ENCODE measurements around the gene TCF7L2.
A peak's percentile ranks its signal among the peaks of the same experiment; 100 is the strongest.

TCF7L2 gene

DNA sequence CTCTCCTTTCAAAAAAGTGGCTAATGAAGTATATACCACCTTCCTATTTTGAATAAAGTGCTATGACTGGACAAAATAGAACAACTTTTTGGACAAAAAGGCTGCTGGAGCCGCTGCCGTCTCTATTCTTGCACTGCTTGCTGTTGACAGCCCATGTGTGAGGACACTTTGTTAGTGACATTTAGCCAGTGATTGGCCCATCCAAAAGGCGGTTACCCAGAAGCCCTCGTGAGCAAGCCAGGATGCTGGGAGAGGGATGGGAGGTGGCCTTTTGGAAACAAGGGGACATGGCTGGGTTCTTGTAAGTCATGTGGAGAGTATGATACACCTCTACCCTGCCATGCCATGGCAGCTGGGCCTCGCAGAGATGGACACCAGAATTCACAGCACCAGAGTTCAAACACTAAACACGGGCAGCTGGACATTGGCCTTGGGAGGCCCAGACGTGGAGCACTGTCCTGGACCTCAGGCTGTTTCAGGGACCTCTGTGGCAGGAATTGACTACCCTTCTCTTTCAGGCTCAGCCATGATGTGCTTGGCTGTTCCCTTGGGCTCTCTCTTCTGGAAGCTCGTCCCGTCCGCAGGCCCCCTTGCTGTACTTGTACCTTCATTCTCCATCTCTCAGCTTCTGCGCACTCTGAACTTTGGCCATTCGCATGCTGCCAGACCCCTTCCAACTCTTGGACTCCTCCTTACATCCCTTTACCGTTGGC is 118.3 kb downstream of the TCF7L2 start:
- DNase-seq, result no peak

DNA sequence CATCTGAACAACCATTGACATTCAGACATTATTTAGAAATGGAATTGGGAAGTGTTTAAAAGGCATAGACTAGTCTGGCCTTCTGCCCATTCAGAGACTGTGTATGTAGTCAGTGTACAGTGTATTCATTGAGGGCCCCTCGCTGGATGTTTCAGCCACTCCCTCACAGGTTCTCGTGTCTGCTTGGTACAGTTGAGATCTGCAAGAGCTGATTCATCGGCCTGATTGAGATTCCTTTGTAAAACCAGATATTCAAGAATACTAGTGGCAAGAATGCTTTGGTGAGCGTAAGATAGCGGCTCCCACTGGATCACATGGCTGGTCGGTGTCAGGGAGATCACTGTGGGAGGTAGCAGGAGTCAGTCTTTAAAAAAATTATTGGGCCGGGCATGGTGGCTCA is 119.5 kb downstream of the TCF7L2 start:
- no peak for DNase-seq

DNA sequence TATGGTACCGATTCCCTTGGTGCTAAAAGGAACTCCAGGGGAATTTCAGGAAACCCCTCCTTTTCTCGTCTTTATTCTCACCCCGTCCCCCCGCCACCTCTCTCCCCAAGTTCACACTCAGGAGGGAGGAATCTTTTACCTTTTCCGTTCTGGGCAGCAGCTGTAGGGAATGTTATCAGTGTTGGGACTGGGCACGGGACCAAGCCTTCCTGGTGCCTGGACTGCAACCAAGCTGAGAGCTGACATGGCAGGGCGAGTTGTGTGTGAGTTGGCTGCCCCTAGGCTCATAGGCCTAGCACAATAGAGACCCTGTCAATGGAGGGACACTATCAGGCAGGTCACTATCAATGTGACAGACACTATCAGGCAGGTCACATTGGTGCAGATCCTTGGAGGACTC is 121.4 kb downstream of the TCF7L2 start:
- no peak for DNase-seq

DNA sequence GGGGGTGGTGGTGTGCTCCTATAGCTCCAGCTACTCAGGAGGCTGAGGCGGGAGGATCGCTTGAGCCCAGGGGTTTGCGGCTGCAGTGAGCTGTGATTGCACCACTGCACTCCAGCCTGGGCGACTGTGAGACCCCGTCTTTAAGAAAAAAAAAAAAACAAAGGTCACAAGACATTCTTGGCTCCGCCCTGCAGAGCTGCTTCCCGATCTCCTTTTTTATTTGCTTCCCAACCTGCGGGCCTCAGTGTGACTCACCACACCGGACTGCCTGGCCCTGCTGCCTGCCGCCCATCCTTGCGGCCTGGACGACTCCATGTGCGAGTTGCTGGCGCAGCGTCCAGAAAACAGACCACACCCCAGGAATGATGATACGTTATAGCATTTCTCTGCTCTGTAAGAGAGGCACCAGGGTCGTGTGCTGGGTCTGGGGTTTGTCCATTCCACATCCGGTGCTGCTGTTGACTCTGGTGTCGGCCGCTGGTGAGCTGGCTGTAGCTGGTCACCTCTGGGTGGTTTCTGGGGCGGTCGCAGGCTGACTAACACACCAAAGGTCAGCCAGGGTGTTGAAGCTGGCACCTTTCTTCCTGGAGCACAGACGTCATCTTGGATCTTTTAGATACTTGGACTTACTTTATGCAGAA is 123.6 kb downstream of the TCF7L2 start:
- DNase-seq, result no peak

DNA sequence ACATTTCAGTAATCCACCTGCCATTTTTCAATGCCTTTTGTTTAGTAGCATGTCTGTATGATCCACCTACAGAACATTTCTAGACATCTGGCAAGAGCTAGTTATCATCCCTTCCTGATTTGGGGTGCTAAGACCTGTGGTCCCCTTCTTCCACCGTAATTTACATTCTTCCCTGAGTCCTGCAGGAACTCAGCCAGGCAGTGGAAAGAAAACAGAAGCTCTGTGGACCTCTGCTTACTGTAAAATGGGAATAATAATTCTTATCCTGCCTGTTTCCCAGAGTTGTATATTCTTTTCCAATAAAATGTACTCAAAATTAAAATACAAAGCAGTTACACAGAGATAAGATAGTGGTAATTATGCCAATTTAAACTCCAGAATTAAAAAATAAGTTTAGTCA is 126.9 kb downstream of the TCF7L2 start:
- no peak for DNase-seq

DNA sequence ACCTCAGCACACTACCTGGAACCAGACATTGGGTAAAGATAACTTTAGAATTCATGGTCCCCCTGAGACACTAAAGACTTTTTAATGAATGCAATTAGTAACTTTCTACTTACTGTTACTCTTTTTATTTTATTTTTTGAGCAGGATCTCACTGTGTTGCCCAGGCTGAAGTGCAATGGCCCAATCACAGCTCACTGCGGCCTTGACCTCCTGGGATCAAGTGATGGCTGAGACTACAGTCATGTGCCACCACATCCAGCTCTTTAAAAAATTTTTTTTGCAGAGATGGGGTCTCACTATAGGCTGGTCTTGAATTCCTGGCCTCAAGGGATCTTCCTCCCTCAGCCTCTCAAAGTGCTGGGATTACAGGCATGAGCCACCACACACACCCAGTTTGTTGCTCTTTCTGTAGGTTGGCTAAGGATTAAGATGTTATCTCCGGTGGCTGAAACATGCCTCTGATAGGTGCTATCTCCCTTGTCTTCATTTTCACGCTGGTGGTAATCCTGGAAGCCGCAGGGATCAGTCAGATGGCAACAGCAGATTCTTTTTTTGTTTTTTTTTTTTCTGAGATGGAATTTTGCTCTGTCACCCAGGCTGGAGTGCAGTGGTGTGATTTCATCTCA is 128.3 kb downstream of the TCF7L2 start:
- no peak for DNase-seq

DNA sequence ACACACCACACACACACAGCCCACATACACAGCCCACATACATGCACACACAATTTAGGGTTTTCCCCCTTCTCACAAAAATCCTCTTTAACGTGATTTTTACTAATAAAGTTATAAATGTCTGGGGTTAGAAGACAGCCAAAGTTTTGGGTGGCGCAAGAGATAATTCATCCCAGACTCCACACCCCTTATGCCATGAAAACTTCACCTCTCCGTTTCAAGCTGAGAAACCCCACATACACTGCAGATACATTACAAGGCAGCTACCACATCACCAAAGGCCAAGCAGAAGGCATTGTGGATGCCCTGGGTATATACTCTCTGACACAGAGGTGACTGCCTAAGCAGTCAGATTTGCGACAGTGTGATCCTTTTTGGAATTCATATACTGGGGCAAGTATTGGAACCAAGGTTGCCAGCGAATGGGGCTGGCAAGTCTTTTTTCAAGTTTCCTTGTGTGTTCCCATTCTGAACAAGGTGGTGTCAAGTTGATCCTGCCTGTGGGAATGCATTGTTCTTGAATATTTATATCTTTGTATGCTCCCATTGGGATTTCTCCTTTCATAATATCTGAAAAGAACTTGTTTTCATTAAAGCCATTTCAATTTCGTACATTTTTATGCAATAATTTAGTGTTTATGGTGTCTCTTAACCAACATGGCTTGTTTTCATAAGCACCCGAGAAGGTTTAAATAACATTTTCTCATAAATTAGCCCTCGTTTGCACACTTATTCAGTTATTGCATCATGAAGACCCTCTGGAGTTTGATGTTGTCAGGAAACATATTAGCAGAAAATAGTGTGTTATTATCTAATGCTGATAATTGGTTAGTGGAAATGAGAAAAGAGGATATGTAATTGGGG is 130.2 kb downstream of the TCF7L2 start:
- DNase-seq, result no peak

DNA sequence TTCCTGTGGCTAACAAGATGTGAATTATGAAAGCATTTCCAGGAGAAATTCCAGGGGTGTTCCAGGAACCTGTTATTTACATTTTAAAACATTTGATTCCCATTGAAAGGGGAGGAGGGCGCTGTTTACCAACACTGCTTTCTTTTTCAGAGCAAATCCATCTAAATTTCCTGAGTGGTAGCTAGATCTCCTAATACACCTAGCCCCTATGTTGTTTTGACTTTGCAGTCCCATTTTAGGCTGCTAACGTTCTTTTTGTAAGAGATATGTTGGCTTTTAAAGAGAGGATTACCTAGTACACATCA is 130.8 kb downstream of the TCF7L2 start:
- no peak for DNase-seq

DNA sequence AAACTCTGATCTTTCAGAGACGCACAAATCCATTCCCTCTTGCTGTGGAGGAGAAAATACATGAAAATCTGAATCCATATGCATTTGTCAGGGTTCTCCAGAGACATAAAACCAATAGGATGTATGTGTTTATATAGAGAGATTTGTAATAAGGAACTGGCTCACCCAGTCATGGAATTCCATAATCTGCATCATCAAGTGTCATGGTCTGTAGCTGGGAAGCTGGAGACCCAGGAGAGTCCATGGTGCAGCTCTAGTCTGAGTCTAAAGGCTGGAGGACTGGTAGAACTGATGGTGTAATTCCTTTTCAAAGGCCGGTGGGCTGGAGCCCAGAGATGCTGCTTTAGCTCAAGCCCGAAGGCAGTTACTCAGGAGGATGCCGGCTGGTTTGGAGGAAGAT is 134.0 kb downstream of the TCF7L2 start:
- DNase-seq, result no peak

DNA sequence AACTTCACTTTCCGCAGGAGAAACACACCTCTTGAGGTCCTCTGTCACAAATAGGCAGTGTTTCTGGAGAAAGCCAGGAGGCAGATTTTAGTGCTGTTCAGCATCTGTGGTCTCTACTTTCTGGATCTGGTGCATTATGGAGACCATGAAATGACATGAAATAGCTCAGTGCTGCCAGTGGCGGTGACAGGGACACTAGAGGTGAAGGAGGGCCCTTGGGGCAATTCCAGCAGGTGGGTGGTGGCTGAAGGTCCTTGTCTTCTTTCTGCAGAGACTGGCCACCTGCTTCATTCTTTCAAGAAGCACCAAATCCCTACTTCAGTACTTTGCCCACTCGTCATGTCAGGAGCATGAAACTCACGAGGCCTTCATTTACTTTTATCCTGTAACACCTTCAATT is 135.7 kb downstream of the TCF7L2 start:
- no peak for DNase-seq

DNA sequence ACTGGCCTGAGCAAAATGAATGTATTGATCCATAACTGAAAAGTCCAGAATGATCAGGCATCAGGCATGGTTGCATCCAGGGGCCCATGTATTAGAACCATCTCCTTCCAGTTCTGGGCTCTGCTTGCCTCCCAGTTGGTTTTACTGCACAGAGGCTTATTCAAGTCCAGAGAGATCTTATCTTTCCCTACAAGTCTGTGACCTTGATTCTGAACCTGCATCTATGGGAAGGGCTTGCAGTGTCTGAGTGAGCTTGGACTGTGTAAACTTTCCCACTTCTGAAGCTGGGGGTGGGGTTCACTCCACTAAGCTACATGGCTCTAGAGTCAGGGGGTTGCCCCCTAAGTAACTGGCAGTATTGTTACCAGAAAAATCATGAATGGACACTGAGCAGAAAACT is 136.2 kb downstream of the TCF7L2 start:
- DNase-seq, result no peak

DNA sequence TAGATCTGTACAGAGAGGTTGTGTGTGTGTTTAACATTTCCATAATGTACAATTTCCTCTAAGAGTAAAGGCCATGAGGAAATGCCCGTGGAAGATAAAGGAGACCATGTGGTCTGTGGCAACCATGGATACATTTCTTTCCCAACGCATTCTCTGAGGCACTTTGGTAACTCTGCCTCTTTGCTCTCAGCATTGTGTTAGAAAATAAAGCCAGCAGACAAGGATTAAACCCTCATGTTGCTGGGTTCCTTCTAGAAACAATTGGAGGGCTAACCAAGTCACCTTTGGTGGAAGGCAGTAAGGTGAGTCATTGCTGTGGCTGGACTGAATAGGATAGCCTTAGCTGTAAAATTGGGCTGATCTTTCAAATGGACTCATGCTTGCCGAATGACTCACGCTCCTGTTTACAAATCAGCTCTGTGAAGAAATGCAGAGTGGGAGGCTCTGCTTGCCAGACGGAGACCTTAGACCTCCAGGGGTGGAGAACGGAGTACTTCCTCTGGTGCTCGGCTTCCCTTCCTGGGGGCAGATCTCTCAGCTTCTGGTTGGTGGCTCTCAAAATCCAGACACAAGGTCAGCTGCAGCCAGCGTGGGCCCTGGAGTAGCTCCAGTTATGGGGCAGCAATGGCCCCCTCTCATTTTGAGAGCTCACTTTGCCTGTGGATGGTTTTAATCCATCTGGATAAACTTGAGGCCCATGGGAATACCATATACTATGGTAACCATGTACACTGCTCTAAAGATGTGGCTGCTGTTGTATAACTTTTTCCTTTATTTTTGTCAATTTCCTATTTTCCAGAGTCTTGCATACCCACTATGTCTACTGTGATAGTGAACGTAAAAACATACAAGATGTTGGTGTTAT is 137.3 kb downstream of the TCF7L2 start:
- peak; percentile 90 for DNase-seq

DNA sequence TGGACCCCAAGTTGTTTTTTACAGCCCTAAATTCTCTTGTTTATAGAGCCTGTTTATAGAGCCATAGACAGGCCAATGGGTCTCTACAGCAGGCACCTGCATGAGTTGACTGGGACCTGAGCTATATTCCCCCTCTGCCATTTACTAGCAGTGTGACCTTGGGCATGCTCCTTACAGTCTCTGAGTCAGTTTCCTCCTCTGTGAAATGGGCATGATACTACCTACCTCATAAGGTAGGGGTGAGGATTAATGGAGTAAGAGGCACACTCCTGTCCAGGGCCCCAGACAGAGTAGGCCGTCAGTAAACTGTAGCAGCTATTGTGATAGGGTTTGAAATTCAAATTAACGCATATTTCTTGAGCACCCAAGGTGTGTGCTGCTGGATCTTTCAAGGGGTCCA is 138.1 kb downstream of the TCF7L2 start:
- no peak for DNase-seq

DNA sequence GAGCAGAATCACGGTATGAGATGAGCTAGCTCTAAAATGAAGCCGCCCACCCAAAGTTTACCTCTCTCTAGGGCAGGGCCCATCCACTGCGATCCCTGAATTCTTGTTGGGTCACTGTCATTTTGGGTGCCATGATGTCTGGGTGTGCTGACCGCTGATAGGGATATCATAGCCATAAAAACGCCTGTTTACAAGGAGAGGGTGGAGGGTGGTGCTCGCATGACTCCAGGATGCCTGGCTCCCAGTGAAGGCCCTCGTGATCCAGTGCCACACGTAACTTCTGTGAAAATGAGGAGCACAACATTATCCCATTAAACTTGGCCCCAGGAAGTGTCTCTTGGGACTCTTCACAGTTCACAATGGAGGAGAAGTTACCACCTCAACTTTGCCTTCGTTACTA is 139.5 kb downstream of the TCF7L2 start:
- DNase-seq, result no peak

DNA sequence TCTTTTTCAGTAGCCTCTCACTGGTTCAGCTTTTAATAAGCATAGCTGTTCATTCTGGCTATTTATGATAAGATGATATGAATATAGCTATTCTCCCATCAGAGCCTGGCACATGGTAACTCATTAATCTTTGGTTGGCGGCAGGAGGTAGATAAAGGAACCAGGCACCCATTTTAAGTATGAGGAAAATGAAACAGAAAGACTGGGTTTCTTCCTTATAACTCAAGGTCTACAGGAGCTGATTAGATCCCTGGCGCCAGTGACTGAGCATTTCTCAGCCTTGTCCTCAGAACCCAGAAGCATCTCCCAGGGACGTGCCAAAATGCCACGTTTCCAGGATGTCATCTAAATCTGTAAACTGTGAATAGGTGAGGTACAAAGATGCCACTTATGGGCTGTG is 141.9 kb downstream of the TCF7L2 start:
- no peak for DNase-seq

DNA sequence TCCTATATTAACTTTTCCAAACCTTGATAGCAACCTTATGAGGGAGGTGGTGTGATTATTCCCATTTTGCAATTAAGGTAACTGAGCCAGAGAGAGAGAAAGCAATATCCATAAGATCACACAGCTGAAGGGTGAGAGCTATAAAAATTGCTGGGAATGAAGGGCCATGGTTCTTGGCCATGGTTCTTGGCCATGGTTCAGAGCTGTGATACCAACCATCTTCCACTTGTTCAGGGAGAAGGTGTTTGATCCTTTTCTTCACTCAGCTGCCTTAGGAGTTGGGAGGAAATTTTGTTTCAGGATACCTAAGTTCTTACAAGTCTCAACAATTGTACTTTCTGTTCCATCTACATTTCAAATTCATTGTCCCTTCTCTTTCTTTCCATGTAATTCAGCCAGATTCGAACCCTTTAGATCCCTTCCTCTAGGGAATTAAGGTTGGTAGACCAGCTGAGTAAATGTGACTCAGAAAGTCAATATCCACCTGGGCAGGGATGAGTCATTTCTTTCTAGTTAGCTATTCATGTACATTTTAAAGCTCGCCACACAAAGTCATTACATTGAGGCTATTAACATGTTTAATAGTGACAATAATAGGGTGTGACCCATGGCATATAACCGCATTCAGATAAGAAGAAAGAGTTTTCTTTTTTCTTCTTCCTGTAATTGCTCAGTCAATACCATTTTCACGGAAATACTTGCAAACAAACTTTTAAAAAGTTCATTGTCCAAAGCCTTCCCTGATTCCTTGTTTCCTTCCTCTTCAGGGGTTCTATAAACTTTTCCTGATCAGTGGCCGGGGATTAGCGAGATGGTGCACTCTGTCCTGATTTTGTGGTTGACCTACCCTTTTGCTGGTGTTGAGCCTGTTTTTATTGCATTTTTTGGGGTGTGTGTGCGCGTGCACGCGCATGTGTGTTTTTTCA is 143.4 kb downstream of the TCF7L2 start:
- DNase-seq, result no peak

DNA sequence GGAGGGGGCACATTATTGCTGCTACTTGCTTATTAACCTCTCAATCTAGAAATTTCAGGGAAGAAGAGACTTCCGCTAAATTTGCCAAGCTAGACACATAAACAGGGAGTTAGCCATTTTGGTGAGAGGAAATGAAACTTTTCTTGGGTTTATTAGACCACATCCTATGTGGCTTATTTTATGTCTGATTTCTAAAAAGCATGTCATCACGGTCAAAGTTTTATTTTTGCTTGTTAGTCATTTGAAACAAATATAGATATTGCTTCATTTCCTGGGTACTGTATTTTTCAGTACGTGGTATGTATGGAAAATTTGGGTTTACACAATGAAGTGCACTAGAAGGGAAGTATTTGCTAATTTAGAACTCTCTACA is 144.1 kb downstream of the TCF7L2 start:
- no peak for DNase-seq

DNA sequence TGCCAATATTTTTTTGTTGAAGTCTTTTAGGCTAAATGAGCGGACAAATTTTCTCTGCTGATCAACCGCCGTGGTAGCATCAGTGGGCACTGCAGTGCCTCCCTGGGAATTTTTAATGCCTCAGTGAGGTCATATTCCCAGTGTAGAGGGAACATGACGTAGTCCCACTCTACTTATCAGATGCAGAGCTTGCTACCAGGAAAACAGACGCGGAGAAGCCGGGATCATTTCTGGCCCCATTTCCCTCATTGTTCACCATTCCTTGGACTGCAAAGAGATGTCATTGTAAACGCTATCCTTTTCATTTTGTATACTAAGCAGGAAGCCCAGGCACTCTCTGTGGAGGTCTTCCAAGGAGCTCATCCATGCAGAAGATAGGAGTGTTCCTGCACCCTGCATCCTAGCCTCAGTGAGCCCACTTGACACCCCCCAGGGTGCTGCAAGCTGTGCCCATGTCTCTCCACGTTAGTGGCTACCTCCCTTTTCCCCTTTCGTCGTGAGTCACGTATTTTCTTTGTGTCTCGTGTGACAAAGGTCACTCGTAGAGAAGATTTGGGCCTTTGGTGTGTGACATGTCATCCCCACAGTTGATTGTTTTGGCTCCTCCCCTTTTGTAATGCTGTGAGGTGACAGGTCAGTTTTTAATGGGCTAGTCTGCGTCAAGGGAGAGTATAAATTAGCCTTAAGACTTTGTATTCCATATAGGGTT is 145.5 kb downstream of the TCF7L2 start:
- no peak for DNase-seq

DNA sequence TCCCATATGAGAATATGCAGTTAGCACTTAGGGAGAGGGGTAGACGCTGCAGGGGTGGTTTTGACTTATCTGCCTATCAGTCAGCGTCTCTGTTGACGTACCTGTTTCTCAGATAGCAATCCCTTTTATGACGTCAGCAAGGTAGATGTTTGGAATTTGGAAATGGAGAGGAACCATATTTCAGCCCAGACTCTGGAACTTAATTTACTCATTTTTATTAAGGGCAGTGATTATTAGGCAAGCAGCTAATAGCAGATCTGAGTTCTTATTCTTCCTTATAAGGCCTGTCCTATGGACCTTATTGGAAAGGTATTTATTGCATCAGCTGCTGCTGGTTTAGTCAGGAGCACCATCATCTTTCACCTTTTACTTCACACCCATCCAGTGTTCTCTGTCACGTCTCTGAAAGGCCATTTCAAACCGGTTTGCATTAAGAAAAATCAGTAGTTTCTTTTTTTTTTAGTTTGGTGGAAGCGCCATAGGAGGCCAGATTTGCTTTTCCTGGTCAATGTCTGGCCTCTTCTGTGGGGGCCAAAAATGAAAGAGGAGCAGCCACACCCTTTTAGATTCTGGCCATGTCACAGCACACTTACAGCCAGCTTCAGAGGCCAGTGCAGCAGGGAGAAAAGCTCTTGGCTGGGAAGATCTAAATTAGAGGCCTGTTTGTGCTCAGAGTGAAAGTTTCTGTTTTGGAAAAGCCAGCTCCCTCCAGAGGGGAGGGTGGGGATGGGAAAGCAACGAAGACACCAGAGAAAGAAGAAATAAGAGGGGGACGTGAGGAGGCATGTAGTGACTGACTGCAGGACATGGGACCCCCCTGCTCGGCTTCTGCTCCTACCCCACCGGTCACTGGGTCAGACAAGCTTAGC is 146.3 kb downstream of the TCF7L2 start:
- DNase-seq, result no peak

DNA sequence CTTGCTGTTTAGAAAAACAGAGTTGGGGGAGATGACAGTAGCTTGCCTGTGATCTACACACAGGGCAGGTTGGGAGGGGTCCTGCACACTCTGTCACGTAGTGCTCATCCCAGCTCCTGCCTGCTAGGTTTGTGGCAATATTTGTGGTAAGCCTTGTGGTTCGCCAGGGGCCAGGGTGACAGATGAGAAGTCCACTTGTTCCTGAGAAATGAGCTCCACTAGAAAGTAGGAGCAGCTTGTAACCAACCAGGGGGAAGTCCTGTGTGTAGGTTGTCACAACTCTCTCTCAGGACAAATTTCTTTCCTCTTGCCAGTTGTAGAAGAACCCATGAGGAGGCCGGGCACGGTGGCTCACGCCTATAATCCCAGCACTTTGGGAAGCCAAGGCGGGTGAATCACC is 147.0 kb downstream of the TCF7L2 start:
- no peak for DNase-seq
